ENCODE measurements around the gene VSIG10.

The VSIG10 gene

GRCh38 chr12:118016424-118017264 lies 87.2 kb downstream of the VSIG10 start, which contains the start of gene RFC5:
Gene RFC5, plus strand, starts transcription at chr12:118016703. Its CDS starts 125 bp downstream, at chr12:118016828.
- Histone ChIP-seq H3K9me3 (ENCODE audit: control extremely low read depth in 1 of 5, control insufficient read depth in 4 of 5, insufficient read depth in 2 of 5, low read depth in 1 of 5, low read length in 4 of 5) (no peaks in the 10 kb centered on the region), H3K4me1 (ENCODE audit: control extremely low read depth in 1 of 4, control insufficient read depth in 4 of 4, insufficient read depth in 4 of 4, low read length in 3 of 4) (peaks cover 9 to 19% (median 16%) of the 10 kb centered on the region in 4 experiments), H3K36me3 (ENCODE audit: control insufficient read depth in 4 of 4, insufficient read depth in 4 of 4, low read length in 3 of 4) (peaks cover 2 to 25% (median 19%) of the 10 kb centered on the region in 4 experiments), H3K27me3 (replicated peaks in 2 of 5; ENCODE audit: control insufficient read depth in 4 of 5, insufficient read depth in 5 of 5, low read length in 4 of 5) (peaks cover 0 to 4% (median 0%) of the 10 kb centered on the region in 5 experiments), H3K4me3 (ENCODE audit: control insufficient read depth in 1 of 7, extremely low read depth in 1 of 7, insufficient read depth in 4 of 7, low read depth in 2 of 7, low read length in 6 of 7) (peak within 1 kb of the TSS; percentile 86 to 97 (median 91)), H3K27ac (ENCODE audit: insufficient read depth in 1 of 2, low read depth in 1 of 2, low read length in 2 of 2, poor library complexity in 1 of 2, severe bottlenecking in 2 of 2) (peak within 1 kb of the TSS; percentile 61 to 84)
- 0% methylated on average over 51 of the region's 61 CpGs for WGBS (ENCODE audit: insufficient coverage)
- peak; percentile 96 to 97 (median 96) for DNase-seq
- POLR2A ChIA-PET, result interaction anchor here (0.6 kb wide), 1 partner anchor 88 kb away, joined by 4 read pairs; no protein-coding TSS in a partner anchor
- CTCF ChIA-PET, result interaction anchor here (0.9 kb wide), 1 partner anchor 162 kb away, joined by 3 read pairs; no protein-coding TSS in a partner anchor

- Histone ChIP-seq H3K4me1 (ENCODE audit: control extremely low read depth in 1 of 4, control insufficient read depth in 4 of 4, insufficient read depth in 4 of 4, low read length in 3 of 4) (peaks cover 9 to 19% (median 16%) of the 10 kb centered on the region in 4 experiments), H3K36me3 (ENCODE audit: control insufficient read depth in 4 of 4, insufficient read depth in 4 of 4, low read length in 3 of 4) (peaks cover 2 to 20% (median 17%) of the 10 kb centered on the region in 4 experiments), H3K27me3 (replicated peaks in 2 of 5; ENCODE audit: control insufficient read depth in 4 of 5, insufficient read depth in 5 of 5, low read length in 4 of 5) (peaks cover 0 to 4% (median 0%) of the 10 kb centered on the region in 5 experiments), H3K4me3 (ENCODE audit: control insufficient read depth in 1 of 7, extremely low read depth in 1 of 7, insufficient read depth in 4 of 7, low read depth in 2 of 7, low read length in 6 of 7) (peak overlapping the region in 5 of 7 experiments; percentile 15 to 91 (median 90)), H3K9me3 (ENCODE audit: control extremely low read depth in 1 of 5, control insufficient read depth in 4 of 5, insufficient read depth in 2 of 5, low read depth in 1 of 5, low read length in 4 of 5) (no peaks in the 10 kb centered on the region), H3K27ac (ENCODE audit: insufficient read depth in 1 of 2, low read depth in 1 of 2, low read length in 2 of 2, poor library complexity in 1 of 2, severe bottlenecking in 2 of 2) (no peak overlapping the region)
- ChIA-PET CTCF (interaction anchor here (0.9 kb wide), 1 partner anchor 161 kb away, joined by 3 read pairs; no protein-coding TSS in a partner anchor), POLR2A (no interaction called here)
- no peak for DNase-seq
- 93% methylated on average over 2 of the region's 9 CpGs for WGBS (ENCODE audit: insufficient coverage)
Observed at GRCh38 chr12:118015944-118016343, 87.9 kb downstream of the VSIG10 start.

DNA sequence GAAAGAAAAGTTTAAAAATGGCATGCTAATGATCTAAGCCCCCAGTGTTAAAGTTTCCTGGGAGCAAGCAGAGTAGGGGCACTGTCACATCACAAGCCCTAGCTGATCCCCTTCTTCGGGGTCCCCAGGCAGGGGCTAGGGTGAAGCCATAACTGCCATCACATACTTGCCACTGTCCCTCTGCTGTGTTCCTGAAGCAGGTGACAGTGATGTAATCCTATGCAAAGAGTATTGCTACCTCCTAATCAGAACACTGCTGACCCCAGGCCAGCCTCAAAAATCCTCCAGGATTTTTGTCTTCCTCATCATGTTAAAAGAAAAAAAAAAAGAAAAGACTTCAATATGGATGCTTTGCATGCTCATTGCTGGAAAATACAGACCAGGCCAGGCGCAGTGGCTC lies 88.5 kb downstream of the VSIG10 start:
- ChIA-PET CTCF (no interaction called here), POLR2A (no interaction called here)
- H3K9me3 ChIP-seq (ENCODE audit: control extremely low read depth in 1 of 5, control insufficient read depth in 4 of 5, insufficient read depth in 2 of 5, low read depth in 1 of 5, low read length in 4 of 5), result no peaks in the 10 kb centered on the region
- WGBS (ENCODE audit: insufficient coverage), result 94% methylated on average over 2 of the region's 2 CpGs
- H3K36me3 ChIP-seq (ENCODE audit: control insufficient read depth in 4 of 4, insufficient read depth in 4 of 4, low read length in 3 of 4), result peaks cover under 1 to 14% (median 13%) of the 10 kb centered on the region in 4 experiments
- DNase-seq, result no peak
- no peak overlapping the region for H3K4me3 ChIP-seq (ENCODE audit: control insufficient read depth in 1 of 7, extremely low read depth in 1 of 7, insufficient read depth in 4 of 7, low read depth in 2 of 7, low read length in 6 of 7)
- H3K4me1 ChIP-seq (ENCODE audit: control extremely low read depth in 1 of 4, control insufficient read depth in 4 of 4, insufficient read depth in 4 of 4, low read length in 3 of 4), result peaks cover 9 to 19% (median 16%) of the 10 kb centered on the region in 4 experiments
- no peak overlapping the region for H3K27ac ChIP-seq (ENCODE audit: insufficient read depth in 1 of 2, low read depth in 1 of 2, low read length in 2 of 2, poor library complexity in 1 of 2, severe bottlenecking in 2 of 2)
- peaks cover 0 to 4% (median 0%) of the 10 kb centered on the region in 5 experiments for H3K27me3 ChIP-seq (replicated peaks in 2 of 5; ENCODE audit: control insufficient read depth in 4 of 5, insufficient read depth in 5 of 5, low read length in 4 of 5)

Measured in common myeloid progenitor, CD34-positive (primary cell).